Activated CD4-positive, CD25-positive, alpha-beta regulatory T cell (primary cell): ENCODE data around the gene LILRA6.
"Not testable (repeated sequence)": the region's sequence is repeated elsewhere in the genome, so short reads cannot be mapped to it uniquely, and the experiment has no call there.

Source experiments
- DNase-seq, 4 experiments: peaks; one replicate each; lab custom pipeline; 2025; lab: John Stamatoyannopoulos, UW

Gene LILRA6

DNA sequence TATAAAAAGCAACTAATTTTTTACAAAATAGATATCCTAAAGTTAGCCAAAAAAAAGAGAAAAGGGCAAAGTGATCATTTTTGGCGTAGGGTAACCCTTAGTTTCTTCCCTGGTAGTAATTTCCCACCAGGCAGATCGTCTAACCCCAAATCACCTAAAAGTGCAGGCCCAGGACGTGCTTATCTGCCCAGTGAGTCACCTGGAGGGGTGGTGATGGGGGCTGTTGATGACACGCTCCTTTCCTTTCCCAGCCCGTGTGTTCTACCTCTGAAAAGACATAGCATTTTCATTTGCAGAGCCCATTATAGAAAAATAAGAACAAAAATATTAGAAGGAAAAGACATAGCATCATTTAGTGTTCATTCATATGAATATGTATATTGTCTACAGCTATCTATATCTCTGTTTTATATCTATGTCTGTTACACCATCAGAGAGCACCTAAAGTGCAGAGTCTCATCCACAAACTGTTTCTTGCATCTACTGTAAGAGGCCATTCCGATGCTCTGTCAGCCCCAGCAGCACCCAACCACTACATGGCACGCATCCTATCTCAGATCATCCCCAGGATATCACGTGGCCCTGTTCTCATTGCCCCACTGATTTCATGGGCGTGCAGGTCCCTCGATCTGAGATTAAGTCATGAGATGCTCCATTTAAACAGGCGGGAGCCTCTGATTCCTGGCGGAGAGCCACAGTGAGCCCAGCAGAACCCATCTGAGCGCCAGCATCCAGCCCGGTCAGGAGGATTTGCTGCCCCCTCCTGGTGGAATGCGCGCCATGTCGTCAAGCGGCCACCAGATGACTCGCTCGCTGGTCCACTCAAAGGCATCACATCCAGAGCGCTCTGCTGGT lies 11.3 kb downstream of the LILRA6 start:
- DNase-seq, result peak; percentile 71 to 85 (median 76)

DNA sequence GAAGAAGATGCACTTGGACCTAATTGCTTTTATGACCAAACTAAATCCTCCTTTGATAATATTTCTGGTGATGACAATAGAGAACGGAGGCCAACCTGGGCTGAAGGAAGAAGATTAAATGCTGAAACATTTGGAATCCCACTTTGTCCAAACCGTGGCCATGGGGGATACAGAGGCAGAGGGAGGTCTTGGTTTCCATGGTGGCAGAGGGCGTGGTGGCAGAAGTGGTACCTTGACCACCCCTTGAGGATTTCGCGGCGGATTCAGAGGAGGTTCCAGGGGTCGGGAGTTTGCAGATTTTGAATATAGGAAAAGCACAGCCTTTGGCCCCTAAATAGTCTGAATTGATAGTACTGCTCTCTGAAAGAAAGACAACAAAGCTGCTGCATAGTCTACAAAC lies 12.6 kb downstream of the LILRA6 start:
- DNase-seq, result no peak

DNA sequence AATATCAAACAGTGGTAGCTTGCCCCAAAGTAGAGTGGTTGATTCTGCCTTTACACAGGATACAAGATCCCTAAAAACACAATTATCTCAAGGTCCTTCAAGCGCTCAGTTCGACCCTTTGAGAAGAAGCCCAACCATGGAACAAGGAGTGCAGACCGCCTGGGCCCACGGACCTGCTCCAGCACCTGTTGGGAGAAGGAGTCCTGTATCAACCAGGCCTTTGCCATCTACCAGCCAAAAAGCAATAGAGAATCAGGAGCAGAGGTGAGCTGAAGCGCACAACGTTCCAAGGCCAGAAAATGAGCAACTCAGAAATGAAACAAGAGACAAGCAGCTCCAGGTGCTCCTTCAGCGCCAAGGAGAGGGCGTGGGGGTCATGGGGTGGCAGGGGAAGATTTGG lies 13.4 kb downstream of the LILRA6 start:
- no peak for DNase-seq

GRCh38 chr19:54224619-54225018 lies 18.0 kb downstream of the LILRA6 start:
- not testable (repeated sequence) for DNase-seq

- not testable (repeated sequence) for DNase-seq
Measured at GRCh38 chr19:54223937-54224281, 18.7 kb downstream of the LILRA6 start.

DNA sequence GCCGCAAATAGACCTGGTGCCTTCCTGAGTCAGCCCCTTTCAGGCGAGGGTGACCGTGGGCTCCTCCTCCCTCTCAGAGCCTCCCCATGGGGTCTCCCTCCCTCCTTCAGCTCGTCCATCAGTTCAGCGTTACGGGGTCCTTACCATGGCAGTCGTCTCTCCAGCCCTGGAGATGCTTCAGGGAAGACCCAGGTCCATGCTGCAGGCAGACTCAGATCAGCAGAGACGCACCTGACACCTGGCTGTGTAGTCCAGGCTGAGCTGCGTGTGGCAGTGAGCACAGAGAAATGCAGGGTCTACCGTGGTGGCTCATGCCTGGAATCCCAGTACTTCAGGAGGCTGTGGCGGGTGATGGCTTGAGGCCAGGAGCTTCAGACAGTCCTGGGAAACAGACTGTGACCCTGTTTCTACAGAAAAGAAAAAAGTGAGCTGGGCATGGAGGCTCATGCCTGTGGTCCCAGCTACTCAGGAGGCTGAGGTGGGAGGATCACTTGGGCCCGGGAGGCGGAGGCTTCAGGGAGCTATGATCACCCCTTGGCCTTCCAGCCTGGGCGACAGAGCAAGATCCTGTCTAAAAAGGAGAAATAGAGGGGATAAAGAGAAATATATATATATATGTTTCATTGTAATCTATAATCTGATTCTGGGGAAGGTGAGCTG lies 19.2 kb downstream of the LILRA6 start:
- DNase-seq, result not testable (repeated sequence)

GRCh38 chr19:54222474-54223276 lies 19.9 kb downstream of the LILRA6 start, which contains the start of gene LILRB3:
LILRB3 (minus strand) TSS chr19:54223007; CDS start chr19:54222976, 31 bp downstream.
- DNase-seq, result not testable (repeated sequence)

DNA sequence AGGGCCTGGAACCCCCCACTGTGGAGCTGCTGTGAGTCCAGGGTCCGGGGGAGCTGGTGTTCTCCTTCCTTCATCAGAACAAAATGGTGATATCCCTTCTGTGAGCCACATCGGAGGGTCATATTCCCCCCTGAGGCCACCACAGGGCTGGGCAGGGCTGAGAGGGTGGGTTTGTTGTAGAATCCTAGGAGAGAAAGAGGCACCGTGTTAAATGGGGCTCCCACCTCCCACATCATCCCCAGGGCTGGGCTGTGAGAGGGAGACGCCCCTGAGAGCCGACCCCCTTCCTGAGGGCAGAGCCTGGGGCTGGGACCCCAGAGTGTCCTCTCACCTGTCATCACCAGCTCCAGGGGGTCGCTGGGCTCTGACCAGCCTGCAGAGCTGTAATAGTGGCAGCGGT lies 20.6 kb downstream of the LILRA6 start:
- not testable (repeated sequence) for DNase-seq

DNA sequence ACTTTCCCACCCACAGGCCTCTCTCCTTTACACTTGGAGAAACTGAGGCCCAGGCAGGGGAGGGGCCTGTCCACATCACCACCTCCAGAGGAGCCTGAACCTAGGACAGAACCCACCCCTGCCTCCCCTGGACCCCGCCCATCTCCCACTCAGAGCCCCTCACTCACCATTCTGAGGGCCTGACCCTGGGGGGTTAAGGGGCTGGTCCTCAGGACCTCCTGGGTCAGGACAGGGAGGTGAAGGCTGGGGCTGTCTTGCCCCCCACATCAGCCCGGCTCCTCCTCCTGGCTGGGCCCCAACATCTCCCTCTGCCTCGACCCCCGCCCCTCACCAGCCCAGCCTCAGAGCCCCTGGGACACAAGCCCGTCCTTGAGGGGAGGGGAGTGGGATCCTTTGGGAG lies 22.9 kb downstream of the LILRA6 start:
- not testable (repeated sequence) for DNase-seq

DNA sequence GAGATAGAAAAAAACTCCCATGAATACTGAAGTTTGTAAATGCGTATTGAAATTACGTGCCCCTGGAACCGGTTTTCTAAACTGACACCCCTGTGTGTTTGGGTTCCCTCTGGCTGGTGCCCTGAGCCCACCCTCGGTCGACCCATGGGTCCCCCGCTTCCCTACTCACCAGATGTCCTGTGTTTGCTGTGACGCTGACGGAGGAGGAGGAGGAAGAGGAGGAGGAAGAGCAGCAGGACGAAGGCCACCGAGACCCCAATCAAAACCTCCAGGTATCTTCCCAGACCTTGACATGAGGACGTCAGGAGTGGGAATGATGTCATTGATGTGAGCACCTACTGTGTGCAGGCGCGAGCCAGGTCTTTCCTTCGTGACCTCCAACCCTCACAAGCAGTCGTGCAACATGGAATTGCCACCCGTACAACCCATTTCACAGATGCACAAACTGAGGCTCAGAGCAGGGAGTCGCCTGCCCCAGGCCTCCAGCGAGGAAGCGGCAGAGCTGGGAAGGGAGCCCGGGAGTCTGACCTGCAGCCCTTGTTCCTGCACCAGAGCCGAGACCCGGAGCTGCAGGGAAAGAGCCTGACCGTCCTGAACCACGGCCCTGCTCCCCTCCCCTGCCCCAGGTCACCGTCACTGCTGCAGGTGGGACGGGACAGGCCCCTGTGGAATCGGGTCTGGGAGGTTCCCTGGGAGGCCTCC lies 23.5 kb downstream of the LILRA6 start:
- DNase-seq, result no peak

GRCh38 chr19:54218259-54218658 lies 24.3 kb downstream of the LILRA6 start:
- no peak for DNase-seq

DNA sequence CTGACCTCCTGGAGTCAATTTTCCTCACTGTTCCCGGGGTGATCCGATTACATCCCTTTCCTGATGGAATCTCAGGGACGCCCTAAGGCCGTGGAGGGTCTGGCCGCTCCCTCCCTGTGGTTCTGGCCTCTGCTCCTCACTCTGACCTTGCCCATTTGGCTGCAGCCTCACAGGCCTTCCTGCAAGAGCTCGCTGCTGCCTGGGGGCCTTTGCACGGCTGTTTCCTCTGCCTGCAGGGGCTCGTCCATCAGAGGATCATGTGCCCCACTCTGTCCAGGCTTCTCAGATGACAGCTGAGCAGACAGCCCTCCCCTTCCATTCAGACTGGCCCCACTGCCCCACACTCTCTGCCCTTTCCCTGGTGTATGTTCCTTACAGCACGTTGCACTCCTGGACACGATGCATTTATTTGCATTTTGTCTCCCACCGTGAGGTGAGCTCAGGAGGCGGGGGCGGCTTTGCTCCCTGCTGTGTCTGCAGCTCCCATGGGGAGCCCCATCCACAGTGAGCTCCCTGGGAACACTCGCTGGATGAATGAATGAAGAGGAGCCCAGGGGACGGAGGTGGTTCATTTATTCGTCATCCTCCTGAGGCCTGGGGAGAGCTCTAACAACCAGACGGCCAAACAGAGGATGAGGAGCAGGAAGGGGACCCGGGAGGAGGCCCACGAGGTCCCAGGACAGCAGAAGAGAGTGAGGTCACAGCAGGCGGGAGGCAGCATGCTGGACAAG lies 24.9 kb downstream of the LILRA6 start:
- not testable (repeated sequence) for DNase-seq

- DNase-seq, result no peak
Measured at GRCh38 chr19:54216869-54217268, 25.7 kb downstream of the LILRA6 start.

DNA sequence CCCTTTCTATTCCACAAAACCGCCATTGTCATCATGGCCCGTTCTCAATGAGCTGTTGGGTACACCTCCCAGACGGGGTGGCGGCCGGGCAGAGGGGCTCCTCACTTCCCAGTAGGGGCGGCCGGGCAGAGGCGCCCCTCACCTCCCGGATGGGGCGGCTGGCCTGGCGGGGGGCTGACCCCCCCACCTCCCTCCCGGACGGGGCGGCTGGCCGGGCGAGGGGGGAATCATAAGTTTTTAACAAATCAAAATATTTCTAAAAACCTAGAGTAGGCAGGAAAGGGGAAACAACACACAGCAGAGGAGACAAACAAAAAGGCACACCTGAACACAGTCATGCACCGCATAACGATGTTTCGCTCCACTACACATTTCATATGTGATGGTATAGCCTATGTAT lies 27.9 kb downstream of the LILRA6 start:
- not testable (repeated sequence) for DNase-seq

GRCh38 chr19:54214217-54214616 lies 28.4 kb downstream of the LILRA6 start:
- not testable (repeated sequence) for DNase-seq

DNA sequence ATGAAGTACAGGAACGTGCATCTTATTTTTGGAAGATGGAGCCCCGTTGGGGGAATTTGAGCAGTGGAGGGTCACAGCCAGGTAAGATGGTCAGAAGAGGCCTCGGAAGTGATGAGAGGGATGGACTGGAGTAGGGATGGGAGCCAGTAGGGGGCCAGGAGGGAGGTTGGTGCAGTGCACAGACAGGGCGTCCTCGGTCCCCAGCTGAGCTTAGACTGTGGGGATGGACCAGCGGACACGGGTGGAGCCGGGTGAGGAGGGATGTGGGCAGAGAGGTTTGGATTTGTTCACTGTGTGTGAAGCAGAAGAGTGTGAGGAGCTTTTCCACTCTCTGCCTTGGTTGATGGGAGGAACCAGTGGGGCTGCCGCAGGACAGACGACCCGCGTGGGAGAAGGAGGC lies 31.4 kb downstream of the LILRA6 start:
- no peak for DNase-seq

DNA sequence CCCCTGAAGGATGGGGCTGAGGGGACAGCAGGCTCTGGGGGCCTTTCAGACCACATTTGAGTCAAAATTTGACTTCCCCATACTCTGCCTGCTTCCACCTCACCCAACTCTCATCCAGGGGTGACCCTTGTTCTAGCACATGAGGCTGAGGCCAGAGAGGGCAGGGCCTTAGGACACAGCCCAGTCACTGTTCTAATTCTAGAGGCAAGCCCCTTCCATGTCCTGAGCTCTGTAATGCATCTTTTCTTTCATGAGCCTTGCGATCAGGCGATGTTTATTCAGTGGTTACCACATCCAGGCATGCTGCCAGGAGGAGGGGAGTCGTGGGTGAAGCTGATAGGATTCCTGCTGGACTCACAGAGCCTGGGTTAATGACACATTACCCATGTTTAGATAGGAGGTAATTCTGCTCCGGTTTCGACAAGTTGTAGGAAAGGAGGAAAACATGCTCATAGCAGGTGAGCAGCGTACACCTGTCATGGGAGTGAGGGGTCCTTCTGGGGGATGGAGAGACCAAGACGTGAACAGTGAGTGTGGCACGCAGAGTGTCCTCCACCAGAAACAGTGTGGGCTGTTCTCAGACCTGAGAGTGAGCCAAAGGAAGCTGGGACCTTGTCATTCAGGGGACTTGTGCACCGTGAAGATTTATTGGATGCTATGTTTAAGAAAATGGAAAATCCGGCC lies 32.6 kb downstream of the LILRA6 start:
- no peak for DNase-seq

DNA sequence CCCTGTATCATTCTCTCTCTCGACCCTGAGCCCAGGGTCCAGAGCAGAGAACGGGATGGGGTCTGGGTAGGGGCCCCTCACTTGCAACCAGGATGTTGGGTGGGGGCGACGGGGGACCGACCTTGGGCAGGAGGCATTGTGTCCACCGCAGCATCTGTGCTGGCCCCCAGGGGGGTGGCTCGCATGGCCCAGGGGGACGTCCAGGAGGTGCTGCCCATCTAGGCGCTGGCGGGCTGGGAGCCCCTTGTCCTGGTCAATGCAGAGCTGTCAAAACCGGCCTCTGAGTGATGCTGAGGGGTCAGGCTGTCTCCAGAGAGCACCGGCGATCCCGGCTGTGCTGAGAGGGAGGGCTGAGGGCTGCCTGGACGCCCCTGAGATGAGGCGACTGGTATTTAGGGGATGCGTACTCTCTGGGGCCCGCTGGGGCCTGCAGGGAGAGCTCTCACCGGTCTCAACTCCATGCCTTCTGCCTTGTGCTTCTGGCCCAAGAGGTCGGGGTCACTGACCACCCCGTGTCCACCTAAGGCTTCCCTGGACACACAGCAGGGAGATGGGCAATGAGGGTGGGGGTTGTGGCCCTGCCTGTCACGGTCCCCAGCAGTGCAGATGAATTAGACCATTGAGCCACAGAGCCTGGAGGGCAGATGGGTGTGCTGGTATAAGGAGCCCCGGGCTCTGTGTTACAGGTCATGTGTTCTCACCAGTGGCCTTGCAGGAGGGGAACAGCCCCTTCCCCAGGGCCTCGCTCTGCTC lies 33.4 kb downstream of the LILRA6 start:
- DNase-seq, result no peak

GRCh38 chr19:54208784-54209057 lies 33.9 kb downstream of the LILRA6 start:
- DNase-seq, result no peak
